Heart left ventricle (tissue), 16 donors: ENCODE data around the gene RCN2. TPM values are rescaled to one million over a fixed set of nuclear protein-coding genes. Genes with fewer than 3 reads are reported as not detected.
"Not testable (repeated sequence)": the region's sequence is repeated elsewhere in the genome, so short reads cannot be mapped to it uniquely, and the experiment has no call there.

ENCODE experiments used
- ATAC-seq, 4 donors: fragments of 200-7000 bp; cut with Tn5 transposase; one replicate each; pipeline ENCODE4 v1.9.1; 2020 to 2022; ENCODE audit warnings: moderate library complexity in 4 of 4, mild to moderate bottlenecking in 3 of 4, moderate number of reproducible peaks in 1 of 4
- DNase-seq, 5 donors: peaks; one replicate each; pipeline ENCODE4 v3.0.0-alpha.2; 2020
- H3K27ac ChIP-seq, 12 donors: fragments of 200-600 bp; sonication (generic) in 4 of 12; one replicate each; pipeline versions ENCODE4 v1.5.0 to v1.8.0; 2016 to 2022; ENCODE audit warnings: mild to moderate bottlenecking in 2 of 12
- H3K27me3 ChIP-seq, 9 donors: fragments of 200-600 bp; sonication (generic) in 2 of 9; one replicate each; pipeline versions ENCODE4 v1.5.1 to v1.8.0; 2016 to 2022; ENCODE audit warnings: mild to moderate bottlenecking in 3 of 9
- H3K36me3 ChIP-seq, 9 donors: fragments of 200-600 bp; sonication (generic) in 2 of 9; one replicate each; pipeline versions ENCODE4 v1.5.0 to v1.8.0; 2018 to 2022; ENCODE audit warnings: mild to moderate bottlenecking in 2 of 9
- H3K4me1 ChIP-seq, 12 donors: fragments of 200-600 bp; sonication (generic) in 4 of 12; one replicate each; pipeline versions ENCODE4 v1.5.0 to v1.8.0; 2016 to 2022; ENCODE audit warnings: mild to moderate bottlenecking in 3 of 12
- H3K4me3 ChIP-seq, 12 donors: fragments of 200-600 bp; sonication (generic) in 4 of 12; one replicate each; pipeline versions ENCODE4 v1.5.0 to v1.8.0; 2017 to 2022; ENCODE audit warnings: mild to moderate bottlenecking in 9 of 12, moderate library complexity in 4 of 12
- H3K9me3 ChIP-seq, 12 donors: fragments of 200-600 bp; sonication (generic) in 4 of 12; one replicate each; pipeline versions ENCODE4 v1.5.0 to v1.8.0; 2016 to 2022; ENCODE audit warnings: mild to moderate bottlenecking in 1 of 12
- CTCF ChIP-seq, 12 donors: fragments of 200-600 bp; sonication (generic) in 4 of 12; IDR thresholded peaks; one replicate each; pipeline versions ENCODE4 v1.5.0 to v1.8.0; 2018 to 2022; ENCODE audit warnings: antibody characterized with exemption in 12 of 12, mild to moderate bottlenecking in 5 of 12
- POLR2A ChIP-seq, 2 donors: fragments of 450-650 bp; IDR thresholded peaks; one replicate each; pipeline ENCODE4 v1.6.1; 2017; ENCODE audit warnings: antibody characterized with exemption in 2 of 2, mild to moderate bottlenecking in 2 of 2, moderate library complexity in 2 of 2
- WGBS, 4 donors: extraction: QIAGEN DNeasy Blood & Tissue Kit in 2 of 4; methylation state at CpG; one replicate each; pipeline versions ENCODE4 v1.1.5 to v1.1.7; 2013 to 2018; 5-methylcytosine and 5-hydroxymethylcytosine counted together
- intact Hi-C, 10 donors: fragments of 100-400 bp; cut with DNase I; formaldehyde crosslinking; loops; one replicate each; pipeline versions ENCODE4 v1.11.1 to v1.14.2; 2022
- polyA plus RNA-seq, 2 donors: library from polyadenylated mRNA; stranded (reverse); fragments of 200-250 nt; gene quantifications; one replicate each; pipeline ENCODE4 v1.2.3, GENCODE V29; 2013
- total RNA-seq, 9 donors: library from RNA; depleted of rRNA in 2 of 9; stranded (reverse); fragments of >200 nt in 2 of 9; fragmentation: NEBNext Ultra II Directional in 3 of 9; extraction: Animal tissue kit (Norgen Biotek cat#: 25700) in 3 of 9; gene quantifications; one replicate each; pipeline versions ENCODE4 v1.1.0 to v1.2.4, GENCODE V29; 2016 to 2023
- donor health status: ischemic (EF 13 %, LVEDD 7.1; RV severe dilation, severe dysfunction).
- donor health status: healthy with polysubstance abuse.
- donor health status: DM: no; HTN: yes; CAD: no.
- donor health status: DM: no; HTN: no; CAD: no.
- donor health status: ischemic (EF 25% LVEDD 6.9; RV normal size, moderate dysfunction).
- donor health status: ischemic (EF 25% LVEDD 5.7; RV mildly dilated, moderate dysfunction).
- donor health status: healthy.
- donor health status: DM: yes; HTN: yes; CAD: no.
- donor health status: ischemic (EF 35%, LVEDD 5.7; RV mildly dilated, moderate dysfunction).
- donor health status: nonischemic (EF 11% LVEDD 7.7; RV severe dilation, severe dysfunction).
- donor health status: DM: yes; HTN: yes; CAD: no.
- donor health status: PGD.
- donor health status: ischemic (EF 29% LVEDD 5.4; RV normal size, mild dysfunction).
- donor health status: nonischemic (EF 23%, LVEDD 6.1; RV moderate dilation, normal function).

The RCN2 gene
- total and polyA plus RNA-seq, 11 donors: 17.3 to 38.6 (median 28.7) TPM

- 93 to 98% (median 97%) methylated on average over 2 of the region's 2 CpGs for WGBS, 4 donors
- DNase-seq: no peak
- intact Hi-C loops: no loop called here
These were observed 37.4 kb upstream of the RCN2 start for GRCh38 chr15:76894174-76894573.

GRCh38 chr15:76898102-76898501, 33.4 kb upstream of the RCN2 start:
- ATAC-seq (no peak), DNase-seq (no peak)
- peaks cover 0 to 4% (median 0%) of the 10 kb centered on the region in 9 donors for H3K36me3 ChIP-seq
- WGBS, 4 donors: 91 to 94% (median 94%) methylated on average over 4 of the region's 4 CpGs
- H3K4me1 ChIP-seq: peaks cover 0 to 10% (median 3%) of the 10 kb centered on the region in 12 donors
- no peaks in the 10 kb centered on the region for H3K27me3 ChIP-seq
- TF ChIP-seq CTCF (IDR thresholded peaks at IDR 0.05): no peak
- no peak for TF ChIP-seq POLR2A (IDR thresholded peaks at IDR 0.05)
- no peak overlapping the region for H3K4me3 ChIP-seq
- intact Hi-C loops: no loop called here
- H3K9me3 ChIP-seq: peaks cover 0 to 18% (median 0%) of the 10 kb centered on the region in 12 donors
- H3K27ac ChIP-seq: no peak overlapping the region

More at GRCh38 chr15:76894174-76894573, 37.4 kb upstream of the RCN2 start:
- H3K9me3 ChIP-seq: peaks cover 0 to 27% (median 0%) of the 10 kb centered on the region in 12 donors
- H3K4me3 ChIP-seq: no peak overlapping the region
- ATAC-seq: no peak
- H3K27me3 ChIP-seq: no peaks in the 10 kb centered on the region
- TF ChIP-seq POLR2A (IDR thresholded peaks at IDR 0.05) (no peak), CTCF (IDR thresholded peaks at IDR 0.05) (no peak)
- H3K27ac ChIP-seq: no peak overlapping the region
- H3K36me3 ChIP-seq: peaks cover 0 to 4% (median 0%) of the 10 kb centered on the region in 9 donors
- no peaks in the 10 kb centered on the region for H3K4me1 ChIP-seq

DNA sequence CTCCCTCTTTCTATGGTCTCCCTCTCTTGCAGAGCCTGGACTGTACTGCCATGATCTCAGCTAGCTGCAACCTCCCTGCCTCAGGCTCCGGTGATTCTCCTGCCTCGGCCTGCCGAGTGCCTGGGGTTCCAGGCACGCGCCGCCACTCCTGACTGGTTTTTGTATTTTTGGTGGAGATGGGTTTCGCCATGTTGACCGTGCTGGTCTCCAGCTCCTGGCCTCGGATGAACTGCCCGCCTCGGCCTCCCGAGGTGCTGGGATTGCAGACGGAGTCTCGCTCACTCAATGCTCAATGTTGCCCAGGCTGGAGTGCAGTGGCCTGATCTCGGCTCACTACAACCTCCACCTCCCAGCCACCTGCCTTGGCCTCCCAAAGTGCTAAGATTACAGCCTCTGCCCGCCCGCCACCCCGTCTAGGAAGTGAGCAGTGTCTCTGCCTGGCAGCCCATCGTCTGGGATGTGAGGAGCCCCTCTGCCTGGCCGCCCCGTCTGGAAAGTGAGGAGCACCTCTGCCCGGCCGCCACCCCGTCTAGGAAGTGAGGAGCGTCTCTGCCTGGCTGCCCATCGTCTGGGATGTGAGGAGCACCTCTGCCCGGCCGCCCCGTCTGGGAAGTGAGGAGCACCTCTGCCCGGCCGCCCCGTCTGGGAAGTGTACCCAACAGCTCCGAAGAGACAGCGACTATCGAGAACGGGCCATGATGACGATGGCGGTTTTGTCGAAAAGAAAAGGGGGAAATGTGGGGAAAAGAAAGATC, 32.2 kb upstream of the RCN2 start:
- Histone ChIP-seq H3K4me1 (peaks cover 0 to 22% (median 13%) of the 10 kb centered on the region in 12 donors), H3K9me3 (peaks cover 0 to 18% (median 0%) of the 10 kb centered on the region in 12 donors)
- DNase-seq, intact Hi-C loops, H3K4me3 ChIP-seq, H3K36me3 ChIP-seq, ATAC-seq, H3K27ac ChIP-seq, H3K27me3 ChIP-seq: not testable (repeated sequence)
- WGBS, 4 donors: 91 to 97% (median 94%) methylated on average over 29 to 39 of the region's 39 CpGs

- DNase-seq, H3K36me3 ChIP-seq, intact Hi-C loops, H3K4me3 ChIP-seq, H3K27me3 ChIP-seq, ATAC-seq: not testable (repeated sequence)
- H3K4me1 ChIP-seq: peaks cover 0 to 25% (median 16%) of the 10 kb centered on the region in 12 donors
- 45 to 86% (median 67%) methylated on average over 2 to 4 of the region's 6 CpGs for WGBS, 4 donors
- peak overlapping the region in 1 of 12 donors; percentile 53 for H3K27ac ChIP-seq
- peaks cover 0 to 18% (median 0%) of the 10 kb centered on the region in 12 donors for H3K9me3 ChIP-seq
These were observed 31.6 kb upstream of the RCN2 start for GRCh38 chr15:76899931-76900310.

- H3K27me3 ChIP-seq: no peaks in the 10 kb centered on the region
- H3K9me3 ChIP-seq: peaks cover 0 to 11% (median 0%) of the 10 kb centered on the region in 12 donors
- peaks cover 0 to 35% (median 23%) of the 10 kb centered on the region in 12 donors for H3K4me1 ChIP-seq
- TF ChIP-seq POLR2A (IDR thresholded peaks at IDR 0.05) (no peak), CTCF (IDR thresholded peaks at IDR 0.05) (no peak)
- DNase-seq (no peak), ATAC-seq (no peak)
- no peak overlapping the region for H3K4me3 ChIP-seq
- intact Hi-C loops: no loop called here
- H3K27ac ChIP-seq: peak overlapping the region in 1 of 12 donors; percentile 44
- WGBS, 4 donors: 94 to 100% (median 97%) methylated on average over 2 of the region's 2 CpGs
- H3K36me3 ChIP-seq: no peaks in the 10 kb centered on the region
These were observed 29.6 kb upstream of the RCN2 start for GRCh38 chr15:76901965-76902364.
